ENCODE data around the gene CLEC4M.
"Not testable (repeated sequence)": the region's sequence is repeated elsewhere in the genome, so short reads cannot be mapped to it uniquely, and the experiment has no call there.

The CLEC4M gene

GRCh38 chr19:7742991-7743390 lies 20.1 kb upstream of the CLEC4M start:
- DNase-seq = no peak

- DNase-seq = no peak
These were observed 19.6 kb upstream of the CLEC4M start for GRCh38 chr19:7743425-7743841.

- no peak for DNase-seq
These were observed 18.8 kb upstream of the CLEC4M start for GRCh38 chr19:7744199-7744786.

GRCh38 chr19:7744871-7745650 lies 18.0 kb upstream of the CLEC4M start:
- DNase-seq = no peak

GRCh38 chr19:7746306-7746705 lies 16.7 kb upstream of the CLEC4M start:
- not testable (repeated sequence) for DNase-seq

- DNase-seq = no peak
These were observed 15.8 kb upstream of the CLEC4M start, which contains the start of gene CD209 for GRCh38 chr19:7746903-7747884. Gene CD209 (minus strand): TSS chr19:7747534. CDS start chr19:7747511, 23 bp downstream.

GRCh38 chr19:7748171-7748570 lies 14.9 kb upstream of the CLEC4M start:
- no peak for DNase-seq

- no peak for DNase-seq
These were observed 14.3 kb upstream of the CLEC4M start for GRCh38 chr19:7748756-7749155.

- peak; percentile 28 for DNase-seq
These were observed 11.8 kb upstream of the CLEC4M start for GRCh38 chr19:7751157-7751783.

GRCh38 chr19:7756258-7756657 lies 6.8 kb upstream of the CLEC4M start:
- no peak for DNase-seq

- DNase-seq = no peak
These were observed 5.7 kb upstream of the CLEC4M start for GRCh38 chr19:7757358-7757757.

- no peak for DNase-seq
These were observed 3.9 kb upstream of the CLEC4M start for GRCh38 chr19:7759156-7759555.

- DNase-seq = no peak
These were observed 653 bp downstream of the CLEC4M start for GRCh38 chr19:7763696-7764095.

- not testable (repeated sequence) for DNase-seq
These were observed 1.1 kb downstream of the CLEC4M start for GRCh38 chr19:7764157-7764556.

- not testable (repeated sequence) for DNase-seq
These were observed 2.0 kb downstream of the CLEC4M start for GRCh38 chr19:7765043-7765442.

- DNase-seq = no peak
These were observed 3.5 kb downstream of the CLEC4M start for GRCh38 chr19:7766535-7766934.

- no peak for DNase-seq
These were observed 4.4 kb downstream of the CLEC4M start for GRCh38 chr19:7767487-7767886.

GRCh38 chr19:7769171-7769570 lies 6.1 kb downstream of the CLEC4M start:
- no peak for DNase-seq

GRCh38 chr19:7771072-7771471 lies 8.0 kb downstream of the CLEC4M start:
- no peak for DNase-seq

- peak; percentile 42 for DNase-seq
These were observed 9.8 kb downstream of the CLEC4M start for GRCh38 chr19:7772752-7773291.

GRCh38 chr19:7773841-7774240 lies 10.8 kb downstream of the CLEC4M start:
- DNase-seq = no peak

GRCh38 chr19:7775761-7776160 lies 12.7 kb downstream of the CLEC4M start:
- DNase-seq = no peak
